Frontal cortex (tissue), 4 donors: ENCODE results near the gene APOB. TPM values are rescaled to one million over a fixed set of nuclear protein-coding genes. Genes with fewer than 3 reads are reported as not detected.
"Not testable (repeated sequence)": the region's sequence is repeated elsewhere in the genome, so short reads cannot be mapped to it uniquely, and the experiment has no call there.

Source experiments
- DNase-seq, 2 donors: peaks; one replicate each; pipeline ENCODE4 v3.0.0; 2012; ENCODE audit warnings: low spot score in 2 of 2
- FAIRE-seq: peaks from 2 replicates; lab custom pipeline; 2012; peaks lifted over from hg19 to GRCh38; lab: Jason Lieb, UNC
- total RNA-seq: library from RNA; depleted of rRNA; stranded (reverse); fragments of >200 nt; gene quantifications from one replicate; pipeline ENCODE4 v1.2.3, GENCODE V29; 2014
- donor health status: control.
- donor health status: control.
- donor health status: control.

The APOB gene
- total RNA-seq, 1 donor from 2014 or later = 0.41 TPM

DNA sequence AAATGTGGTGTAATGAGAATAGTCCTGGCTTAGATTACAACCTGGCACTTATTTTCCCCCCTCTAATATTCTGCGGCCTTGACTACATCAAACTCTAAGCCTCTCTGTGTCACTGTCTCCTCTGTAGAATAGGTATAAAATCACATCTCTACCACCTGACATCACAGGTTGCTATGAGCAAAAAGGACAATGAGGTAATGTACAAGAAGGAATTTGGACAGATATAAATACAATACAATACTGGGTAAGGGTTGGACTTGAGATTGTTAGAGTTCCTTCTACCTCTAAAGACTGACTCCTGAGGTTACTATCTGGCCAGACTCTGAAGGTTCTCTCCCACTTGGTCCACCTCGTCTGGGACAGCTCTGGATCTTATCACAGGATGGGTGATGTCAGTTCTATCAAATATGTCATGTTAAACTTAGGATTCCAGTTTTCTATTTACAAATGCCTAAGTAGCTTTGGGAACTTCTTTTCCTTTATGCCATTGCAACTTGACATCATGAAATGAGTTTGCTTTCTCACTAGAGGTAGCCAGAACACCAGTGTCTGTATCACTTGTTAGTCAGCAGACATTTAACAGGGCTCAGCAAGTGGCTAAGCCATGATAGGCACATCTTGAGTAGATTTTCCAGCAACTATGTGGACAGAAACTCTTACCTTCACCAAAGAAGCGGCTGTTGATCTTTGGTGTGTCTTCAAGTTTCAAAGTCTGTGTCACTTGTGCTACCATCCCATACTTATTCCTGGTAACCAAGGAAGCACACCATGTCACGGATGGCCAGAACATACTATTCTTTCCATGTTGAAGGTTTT lies 9.5 kb downstream of the APOB start:
- DNase-seq = no peak
- FAIRE-seq = no peak

DNA sequence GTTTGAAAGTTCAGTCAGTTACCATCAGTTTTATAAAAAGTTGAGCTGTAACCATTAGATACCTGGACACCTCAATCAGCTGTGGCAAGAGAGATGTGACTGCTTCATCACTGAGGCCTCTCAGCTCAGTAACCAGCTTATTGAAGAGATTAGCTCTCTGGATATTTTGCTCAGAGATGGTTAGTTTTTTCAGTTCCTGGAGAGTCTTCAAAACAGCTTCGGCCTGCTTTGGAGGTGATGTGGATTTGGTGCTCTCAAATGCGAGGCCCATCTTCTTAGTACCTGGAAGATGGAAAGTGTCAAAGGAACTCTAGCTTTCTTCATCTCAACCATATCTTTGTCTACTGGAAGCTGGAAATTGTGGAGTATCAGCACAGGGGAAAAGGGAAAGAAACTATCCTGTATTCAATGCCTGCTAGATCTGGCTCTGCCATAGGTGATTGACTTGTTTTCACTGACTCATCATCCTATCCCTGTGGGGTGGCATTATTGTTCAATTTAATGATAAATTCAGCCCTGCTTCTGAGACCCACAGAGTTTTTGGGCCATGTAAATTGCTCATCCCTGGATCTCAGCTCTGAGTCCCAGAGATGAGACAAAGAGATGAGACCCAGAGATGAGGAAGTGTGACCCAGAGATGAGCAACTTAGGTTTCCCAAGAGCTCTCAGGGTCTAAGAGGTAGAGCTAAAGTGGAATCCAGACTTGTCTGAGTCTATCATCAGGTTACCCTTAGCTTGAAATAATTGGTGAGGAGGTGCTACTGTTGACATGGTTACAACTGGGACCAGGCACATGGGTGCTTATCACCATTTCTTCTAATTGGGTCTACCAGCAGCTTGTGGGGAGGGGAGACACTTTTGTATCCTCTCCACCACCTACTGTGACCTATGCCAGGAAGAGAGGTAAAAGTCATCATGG lies 10.4 kb downstream of the APOB start:
- DNase-seq = no peak
- no peak for FAIRE-seq

DNA sequence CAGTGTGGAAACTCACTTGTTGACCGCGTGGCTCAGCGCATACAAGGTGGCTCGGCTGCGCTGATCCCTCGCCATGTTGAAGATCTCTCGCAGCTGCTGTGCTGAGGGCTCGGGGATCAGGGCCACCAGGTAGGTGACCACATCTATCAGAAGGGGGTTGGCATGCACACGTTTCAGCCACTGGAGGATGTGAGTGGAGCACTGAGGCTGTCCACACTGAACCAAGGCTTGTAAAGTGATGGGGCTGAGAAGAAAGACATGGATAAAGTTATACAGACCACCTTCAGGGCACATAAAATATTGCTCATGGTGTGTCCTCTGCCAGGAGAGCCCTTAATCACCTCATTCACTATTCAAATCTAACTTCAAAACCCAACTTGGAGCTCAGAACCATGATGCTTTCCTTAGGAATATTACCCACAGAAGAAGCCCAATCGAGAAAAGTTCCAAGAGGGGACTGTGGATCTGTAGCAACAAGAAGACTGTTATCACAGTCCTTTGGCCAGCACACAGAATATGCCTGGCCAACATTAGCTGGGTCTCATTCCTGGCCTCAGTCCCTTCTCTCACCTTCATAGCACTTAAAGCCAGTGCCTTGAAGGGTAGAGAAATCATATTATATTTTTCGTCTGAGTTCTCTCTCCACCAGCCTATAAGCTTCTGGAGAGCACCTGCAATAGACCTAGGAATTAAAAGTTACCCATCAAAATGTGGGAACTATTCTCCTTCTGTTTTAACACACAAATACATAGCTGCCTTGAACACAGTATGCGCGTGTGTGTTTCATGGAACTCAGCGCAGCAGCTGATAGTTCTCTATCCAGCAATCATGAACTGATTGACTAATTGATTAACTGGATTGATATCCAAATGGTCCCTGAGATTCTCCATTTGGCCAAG lies 11.3 kb downstream of the APOB start:
- FAIRE-seq (no peak), DNase-seq (no peak)

DNA sequence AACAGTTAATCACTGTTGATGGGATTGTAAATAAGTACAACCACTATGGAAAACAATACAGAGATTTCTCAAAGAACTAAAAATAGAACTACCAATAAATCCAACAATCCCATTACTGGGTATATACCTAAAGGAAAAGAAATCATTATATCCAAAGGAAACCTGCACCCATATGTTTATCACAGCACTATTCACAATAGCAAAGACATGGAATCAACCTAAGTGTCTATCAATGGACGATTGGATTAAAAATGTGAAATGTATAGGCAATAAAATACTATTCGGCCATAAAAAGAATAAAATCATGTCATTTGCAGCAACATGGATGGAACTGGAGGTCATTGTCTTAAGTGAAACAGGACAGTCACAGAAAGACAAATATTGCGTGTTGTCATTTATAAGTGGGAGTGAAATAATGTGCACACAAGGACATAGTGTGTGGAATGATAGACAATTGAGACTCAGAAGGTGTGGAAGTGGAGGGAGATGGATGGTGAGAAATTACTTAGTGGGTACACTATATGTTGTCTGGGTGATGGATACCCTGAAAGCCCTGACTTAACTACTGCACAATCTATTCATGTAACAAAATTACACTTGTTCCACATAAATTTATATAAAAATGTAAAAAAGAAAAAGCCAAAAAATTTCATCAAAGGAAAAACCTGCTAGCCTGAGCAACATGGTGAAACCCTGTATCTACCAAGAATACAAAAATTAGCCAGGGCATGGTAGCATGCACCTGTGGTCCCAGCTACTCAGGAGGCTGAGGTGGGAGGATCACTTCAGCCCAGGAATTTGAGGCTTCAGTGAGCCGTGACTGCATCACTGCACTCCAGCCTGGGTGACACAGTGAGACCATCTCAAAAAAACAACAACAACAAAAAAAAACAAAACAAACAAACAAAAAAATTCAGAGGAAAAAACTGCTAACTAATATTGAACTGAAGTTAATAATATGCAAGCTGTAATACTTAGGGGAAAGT lies 12.6 kb downstream of the APOB start:
- no peak for DNase-seq
- no peak for FAIRE-seq

DNA sequence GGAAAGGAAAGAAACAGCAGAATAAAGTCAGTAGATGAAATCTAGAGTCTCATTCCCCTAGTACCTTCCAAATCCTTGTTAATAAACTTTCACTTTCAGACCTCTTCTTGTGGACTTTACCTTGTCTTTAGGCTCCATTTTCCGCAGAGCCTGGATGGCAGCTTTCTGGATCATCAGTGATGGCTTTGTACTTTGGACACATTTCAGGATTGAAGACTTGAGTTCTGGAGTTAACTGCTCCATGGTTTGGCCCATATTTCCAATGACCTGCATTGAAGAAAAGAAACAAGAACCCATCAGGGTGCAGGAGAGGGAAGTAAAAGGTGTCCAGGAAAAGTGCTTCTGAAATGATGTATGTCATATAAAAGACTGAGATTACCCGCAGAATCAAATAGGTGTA lies 14.4 kb downstream of the APOB start:
- FAIRE-seq = no peak
- no peak for DNase-seq

DNA sequence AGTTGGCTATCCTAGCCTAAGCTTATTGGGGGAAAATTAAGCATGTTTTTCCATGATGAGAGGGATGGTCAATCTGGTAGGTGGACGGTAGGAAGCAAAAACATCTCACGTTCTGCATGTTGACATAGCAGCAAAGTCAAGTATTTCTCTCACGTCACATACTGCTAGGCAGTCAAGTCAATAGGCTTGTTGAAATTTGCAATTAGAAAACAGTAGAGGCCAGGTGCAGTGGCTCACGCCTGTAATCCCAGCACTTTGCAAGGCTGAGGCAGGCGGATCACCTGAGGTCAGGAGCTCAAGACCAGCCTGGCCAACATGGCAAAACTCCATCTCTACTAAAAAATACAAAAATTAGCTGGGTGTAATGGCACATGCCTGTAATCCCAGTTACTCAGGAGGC lies 14.9 kb downstream of the APOB start:
- FAIRE-seq, DNase-seq: not testable (repeated sequence)

DNA sequence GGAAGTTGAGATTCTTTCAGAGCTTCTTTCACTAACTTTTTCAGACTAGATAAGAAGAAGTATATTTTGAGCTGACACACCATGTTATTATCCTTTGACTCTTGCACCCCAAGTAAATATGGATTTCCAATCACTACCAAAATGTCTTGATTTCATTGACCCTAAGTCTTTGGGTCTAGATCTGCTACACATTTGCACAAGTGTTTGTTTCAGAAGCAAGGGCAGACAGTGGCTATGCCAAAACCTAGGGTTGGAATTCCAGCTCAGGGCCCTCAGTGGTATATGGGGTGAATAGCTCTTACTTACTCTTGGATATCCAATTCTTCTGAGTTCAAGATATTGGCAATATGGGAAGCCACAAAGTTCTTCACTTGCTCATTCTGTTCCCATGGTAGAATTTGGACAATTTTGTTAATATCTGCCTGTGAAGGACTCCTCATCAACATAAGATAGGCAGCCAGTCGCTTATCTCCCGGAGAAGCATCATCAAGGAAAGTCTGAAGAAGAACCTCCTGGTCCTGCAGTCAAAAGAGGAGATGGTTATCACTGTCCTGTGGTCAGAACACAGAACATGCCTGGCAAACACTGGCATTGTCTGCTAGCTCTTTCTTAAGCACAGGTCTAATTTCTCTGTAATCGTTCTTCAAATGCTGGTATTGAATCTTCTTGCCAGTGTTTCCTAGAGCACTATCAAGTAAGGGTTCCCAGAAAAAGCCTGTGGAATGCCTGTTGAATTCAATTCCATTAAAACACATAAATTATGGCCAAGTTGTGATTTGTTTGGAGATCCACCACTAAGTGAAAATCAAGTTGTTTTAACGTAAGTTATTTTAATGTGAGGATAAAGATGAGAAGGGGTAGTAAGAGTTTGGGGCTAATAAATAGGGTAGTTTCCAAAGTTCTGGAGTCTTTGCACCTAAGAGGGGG lies 15.6 kb downstream of the APOB start:
- DNase-seq (no peak), FAIRE-seq (no peak)

DNA sequence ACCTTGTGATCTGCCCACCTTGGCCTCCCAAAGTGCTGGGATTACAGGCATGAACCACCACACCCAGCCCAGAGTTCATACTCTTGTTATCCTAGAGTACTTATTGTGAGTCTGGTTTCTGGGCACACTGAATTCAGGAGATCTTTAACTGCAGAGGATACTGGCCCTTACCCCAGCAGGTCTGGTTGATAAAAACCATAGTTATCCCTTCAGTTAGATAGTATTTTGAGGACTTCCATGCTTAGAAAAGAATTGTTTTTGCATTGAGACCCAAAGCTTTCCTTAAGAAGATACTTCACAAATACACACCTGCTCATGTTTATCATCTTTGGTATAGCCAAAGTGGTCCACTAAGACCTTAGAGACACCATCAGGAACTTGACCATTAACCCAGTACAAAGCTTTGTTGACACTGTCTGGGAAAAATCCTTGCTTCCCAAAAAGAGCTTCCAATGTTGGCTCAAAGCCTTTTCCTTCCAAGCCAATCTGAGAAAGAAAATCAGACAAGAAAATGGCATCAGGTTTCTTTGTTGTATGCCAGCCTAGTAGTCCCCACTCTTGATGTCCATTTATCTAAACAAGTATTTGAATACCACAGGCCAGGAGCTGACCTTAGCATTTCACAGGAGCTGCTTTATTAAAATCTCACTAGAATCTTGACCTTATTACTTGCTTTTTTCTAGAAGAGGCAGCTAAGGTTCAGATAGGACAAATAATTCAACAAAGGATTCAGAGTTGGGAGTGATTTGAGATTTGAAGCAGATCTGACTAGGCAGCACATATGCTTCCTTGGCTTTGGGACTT lies 17.2 kb downstream of the APOB start:
- DNase-seq (no peak), FAIRE-seq (no peak)

DNA sequence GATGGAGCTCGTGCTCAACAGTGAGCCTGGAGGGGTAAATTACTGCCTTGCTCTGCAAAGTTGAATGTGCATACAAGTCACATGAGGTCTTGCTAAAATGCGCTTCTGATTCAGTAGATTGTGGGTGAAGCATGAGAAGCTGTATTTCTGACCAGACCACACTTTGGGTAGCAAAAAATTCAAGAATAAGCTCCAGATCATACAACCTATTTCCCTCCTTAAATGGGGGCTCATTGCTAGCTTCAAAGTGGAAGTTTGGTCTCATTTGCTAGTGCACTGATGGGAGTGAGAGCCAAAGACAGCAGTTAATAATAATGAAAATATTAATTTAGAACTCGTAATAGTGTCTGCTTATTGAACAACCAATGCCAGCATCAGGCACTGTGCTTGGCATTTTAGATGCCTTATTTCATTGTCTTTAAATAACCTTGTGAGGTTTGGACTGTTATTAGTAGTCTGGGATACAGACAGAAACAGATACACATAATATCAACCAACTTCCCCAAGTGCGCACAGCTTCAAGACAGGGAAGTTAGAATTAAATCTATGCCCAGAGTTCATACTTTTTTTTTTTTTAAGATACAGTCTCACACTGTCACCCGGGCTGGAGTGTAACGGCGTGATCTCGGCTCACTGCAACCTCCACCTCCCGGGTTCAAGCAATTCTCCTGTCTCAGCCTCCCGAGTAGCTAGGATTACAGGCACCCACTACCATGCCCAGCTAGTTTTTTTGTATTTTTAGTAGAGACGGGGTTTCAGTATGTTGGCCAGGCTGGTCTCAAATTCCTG lies 18.0 kb downstream of the APOB start:
- FAIRE-seq (no peak), DNase-seq (no peak)

DNA sequence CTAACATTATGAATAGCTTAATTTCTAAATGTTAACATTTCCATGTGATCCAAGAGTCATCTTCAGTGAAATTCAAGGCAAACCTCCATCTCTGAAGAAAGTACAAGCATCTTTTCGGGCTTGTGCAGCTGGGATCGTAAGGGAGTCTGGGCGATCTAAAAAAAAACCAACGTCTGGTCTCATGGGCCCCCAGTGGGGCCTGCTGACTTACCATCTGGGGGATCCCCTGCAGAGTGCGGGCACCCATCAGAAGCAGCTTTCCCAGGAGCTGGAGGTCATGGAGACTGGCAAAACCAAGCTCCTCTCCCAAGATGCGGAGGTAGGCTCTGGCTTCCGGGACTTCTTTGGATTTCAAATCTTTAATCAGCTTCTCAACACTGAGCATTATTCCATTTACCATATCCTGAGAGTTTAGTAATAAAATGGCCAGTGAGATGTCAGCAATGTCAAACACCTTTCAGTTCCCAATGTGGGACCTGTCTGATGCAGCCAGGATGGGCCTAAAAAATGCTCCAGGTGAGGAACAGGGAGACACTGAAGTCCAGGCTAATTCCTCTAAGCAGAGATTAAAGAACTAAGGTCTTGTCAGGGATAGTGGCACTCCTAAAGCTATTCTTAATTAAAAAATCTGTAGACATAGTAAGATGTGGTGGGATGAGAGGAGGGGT lies 19.0 kb downstream of the APOB start:
- FAIRE-seq = no peak

DNA sequence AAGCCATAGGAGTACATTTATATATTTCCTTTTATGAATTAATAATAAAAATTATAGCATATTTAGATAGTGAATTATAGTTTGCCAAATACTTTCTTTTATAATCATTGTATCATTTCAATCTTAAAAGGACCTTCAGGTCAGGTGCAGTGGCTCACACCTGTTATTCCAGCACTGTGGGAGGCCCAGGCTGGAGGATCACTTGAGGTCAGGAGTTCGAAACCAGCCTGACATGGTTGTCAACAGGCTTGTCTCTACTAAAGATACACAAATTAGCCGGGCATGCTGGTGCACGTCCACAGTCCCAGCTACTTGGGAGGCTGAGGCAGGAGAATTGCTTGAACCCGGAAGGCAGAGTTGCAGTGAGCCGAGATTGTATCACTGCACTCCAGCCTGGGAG lies 19.7 kb downstream of the APOB start:
- no peak for DNase-seq
- FAIRE-seq = no peak

More for the DNA sequence above, 19.0 kb downstream of the APOB start:
- no peak for DNase-seq

DNA sequence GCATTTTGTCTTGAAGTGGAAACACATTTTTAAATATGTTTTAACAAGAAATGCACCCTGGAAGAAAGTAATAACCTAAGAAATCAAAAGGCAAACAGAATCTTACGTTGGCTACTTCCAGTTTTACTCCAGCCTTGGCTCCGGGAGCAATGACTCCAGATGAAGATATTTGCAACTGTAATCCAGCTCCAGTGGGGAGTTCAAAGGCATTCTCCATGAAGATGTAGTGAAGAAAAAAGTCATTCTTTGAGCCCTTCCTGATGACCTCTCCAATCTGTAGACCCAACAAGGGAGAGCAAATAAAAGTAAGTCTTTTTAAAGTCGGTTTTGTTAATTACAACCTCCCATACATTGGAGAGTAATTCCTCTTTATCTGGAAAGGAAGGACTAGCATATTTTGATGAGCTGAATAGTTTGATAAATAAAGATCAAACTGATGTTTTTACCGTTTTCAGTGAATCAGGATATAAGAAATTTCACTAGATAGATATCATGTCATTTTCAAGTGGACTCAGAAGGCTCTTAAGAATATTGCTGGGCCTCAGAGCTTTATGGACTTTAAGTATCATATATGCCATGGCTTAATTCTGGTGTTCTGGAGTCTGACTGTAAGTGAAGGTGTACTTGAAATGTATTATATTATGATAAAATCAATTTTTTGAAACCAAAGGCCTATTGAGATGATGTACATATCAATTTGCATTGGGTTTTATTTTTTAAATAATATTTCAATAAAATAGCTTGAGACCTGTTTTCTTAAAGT lies 20.3 kb downstream of the APOB start:
- FAIRE-seq (no peak), DNase-seq (no peak)

DNA sequence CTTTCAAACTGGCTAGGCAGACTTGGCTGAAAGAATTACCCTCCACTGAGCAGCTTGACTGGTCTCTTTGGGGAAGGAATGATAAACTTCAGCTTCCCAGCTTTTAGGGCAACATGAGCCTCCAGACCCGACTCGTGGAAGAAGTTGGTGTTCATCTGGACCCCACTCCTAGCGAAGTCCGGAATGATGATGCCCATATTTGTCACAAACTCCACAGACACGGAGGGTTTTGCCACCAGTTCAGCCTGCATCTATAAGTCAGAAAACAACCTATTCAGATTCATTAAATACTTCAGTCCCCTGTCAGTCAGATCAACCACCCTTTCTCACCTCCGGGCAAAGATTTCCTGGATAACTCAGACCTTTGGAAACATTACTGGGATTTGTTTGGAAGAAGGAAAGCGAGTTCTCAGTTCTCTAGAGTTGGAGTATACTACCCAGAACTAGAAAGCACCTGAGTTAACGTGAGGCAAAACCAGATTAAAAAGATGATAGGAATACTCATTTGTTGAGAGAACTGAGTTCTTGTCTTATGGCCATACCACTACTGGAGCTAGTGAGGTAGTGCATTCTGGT lies 21.0 kb downstream of the APOB start:
- FAIRE-seq (no peak), DNase-seq (no peak)

DNA sequence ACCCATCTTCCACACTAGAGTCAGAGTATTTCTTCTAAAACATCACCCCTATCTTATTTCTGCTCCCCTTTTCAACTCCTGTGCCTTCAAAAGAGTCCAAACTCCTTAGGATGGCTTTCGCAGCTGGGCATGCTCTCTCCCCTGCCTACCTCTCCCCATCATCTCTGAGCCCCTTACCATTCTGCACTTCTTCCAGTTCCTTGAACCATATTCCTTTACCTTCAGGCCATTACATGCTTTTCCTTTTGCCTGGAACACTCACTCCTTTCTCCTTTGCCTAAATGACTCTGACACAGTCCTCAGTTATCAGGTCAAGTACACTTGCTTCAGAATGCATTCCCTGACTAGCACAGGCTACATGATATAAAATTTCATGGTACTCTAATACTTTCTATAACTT lies 22.4 kb downstream of the APOB start:
- DNase-seq = no peak
- no peak for FAIRE-seq
